HepG2 (cell line): ENCODE results near the gene GNA14.

ENCODE experiments used
- CEBPB ChIP-seq: IDR thresholded peaks from 2 replicates; pipeline ENCODE4 v1.6.1; 2011; ENCODE audit warnings: low read depth, low read length, improper control_type of control experiment, borderline replicate concordance
- CTCF ChIP-seq: sonication (generic); formaldehyde crosslinking; IDR thresholded peaks from 2 replicates; pipeline ENCODE4 v1.5.0; 2020; ENCODE audit warnings: mild to moderate bottlenecking, missing genetic modification reagents, moderate library complexity
- ZZZ3 ChIP-seq: sonication (generic); formaldehyde crosslinking; IDR thresholded peaks from 2 replicates; pipeline ENCODE4 v1.4.0; 2020; ENCODE audit warnings: missing genetic modification reagents, mild to moderate bottlenecking, borderline replicate concordance

- TF ChIP-seq CEBPB (no peak), ZZZ3 (CRISPR knock-in tag) (no peak), CTCF (CRISPR knock-in tag) (no peak)
Observed at GRCh38 chr9:77435277-77435676, 212.8 kb downstream of the GNA14 start.
